ENCODE measurements around the gene IRAK1BP1. TPM values are rescaled to one million over a fixed set of nuclear protein-coding genes. Genes with fewer than 3 reads are reported as not detected.

IRAK1BP1 gene
- total RNA-seq, 1 donor from 2014 or later, result 5.2 TPM

GRCh38 chr6:78925317-78925716 is 58.0 kb downstream of the IRAK1BP1 start:
- no peak overlapping the region for H3K4me3 Mint-ChIP-seq (ENCODE audit: unreplicated experiment)

GRCh38 chr6:78935553-78935952 is 68.2 kb downstream of the IRAK1BP1 start:
- Mint-ChIP-seq H3K4me1 (ENCODE audit: unreplicated experiment) (no peaks in the 10 kb centered on the region), H3K27ac (ENCODE audit: unreplicated experiment) (no peak overlapping the region), H3K36me3 (ENCODE audit: low read depth, unreplicated experiment) (peaks cover 14% of the 10 kb centered on the region), H3K4me3 (ENCODE audit: unreplicated experiment) (no peak overlapping the region), H3K9me3 (ENCODE audit: unreplicated experiment) (no peaks in the 10 kb centered on the region), H3K27me3 (ENCODE audit: unreplicated experiment) (no peaks in the 10 kb centered on the region)
- DNase-seq (ENCODE audit: low spot score), result no peak
- TF ChIP-seq, protein P1, sequence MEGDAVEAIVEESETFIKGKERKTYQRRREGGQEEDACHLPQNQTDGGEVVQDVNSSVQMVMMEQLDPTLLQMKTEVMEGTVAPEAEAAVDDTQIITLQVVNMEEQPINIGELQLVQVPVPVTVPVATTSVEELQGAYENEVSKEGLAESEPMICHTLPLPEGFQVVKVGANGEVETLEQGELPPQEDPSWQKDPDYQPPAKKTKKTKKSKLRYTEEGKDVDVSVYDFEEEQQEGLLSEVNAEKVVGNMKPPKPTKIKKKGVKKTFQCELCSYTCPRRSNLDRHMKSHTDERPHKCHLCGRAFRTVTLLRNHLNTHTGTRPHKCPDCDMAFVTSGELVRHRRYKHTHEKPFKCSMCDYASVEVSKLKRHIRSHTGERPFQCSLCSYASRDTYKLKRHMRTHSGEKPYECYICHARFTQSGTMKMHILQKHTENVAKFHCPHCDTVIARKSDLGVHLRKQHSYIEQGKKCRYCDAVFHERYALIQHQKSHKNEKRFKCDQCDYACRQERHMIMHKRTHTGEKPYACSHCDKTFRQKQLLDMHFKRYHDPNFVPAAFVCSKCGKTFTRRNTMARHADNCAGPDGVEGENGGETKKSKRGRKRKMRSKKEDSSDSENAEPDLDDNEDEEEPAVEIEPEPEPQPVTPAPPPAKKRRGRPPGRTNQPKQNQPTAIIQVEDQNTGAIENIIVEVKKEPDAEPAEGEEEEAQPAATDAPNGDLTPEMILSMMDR (IDR thresholded peaks at IDR 0.05; ENCODE audit: unreplicated experiment), result no peak

More at GRCh38 chr6:78925317-78925716, 58.0 kb downstream of the IRAK1BP1 start:
- H3K9me3 Mint-ChIP-seq (ENCODE audit: unreplicated experiment), result no peaks in the 10 kb centered on the region
- DNase-seq (ENCODE audit: low spot score), result no peak
- TF ChIP-seq, protein P1 (IDR thresholded peaks at IDR 0.05; ENCODE audit: unreplicated experiment), result no peak
- no peaks in the 10 kb centered on the region for H3K4me1 Mint-ChIP-seq (ENCODE audit: unreplicated experiment)
- peaks cover 4% of the 10 kb centered on the region for H3K27me3 Mint-ChIP-seq (ENCODE audit: unreplicated experiment)
- H3K36me3 Mint-ChIP-seq (ENCODE audit: low read depth, unreplicated experiment), result peaks cover 9% of the 10 kb centered on the region
- no peak overlapping the region for H3K27ac Mint-ChIP-seq (ENCODE audit: unreplicated experiment)

DNA sequence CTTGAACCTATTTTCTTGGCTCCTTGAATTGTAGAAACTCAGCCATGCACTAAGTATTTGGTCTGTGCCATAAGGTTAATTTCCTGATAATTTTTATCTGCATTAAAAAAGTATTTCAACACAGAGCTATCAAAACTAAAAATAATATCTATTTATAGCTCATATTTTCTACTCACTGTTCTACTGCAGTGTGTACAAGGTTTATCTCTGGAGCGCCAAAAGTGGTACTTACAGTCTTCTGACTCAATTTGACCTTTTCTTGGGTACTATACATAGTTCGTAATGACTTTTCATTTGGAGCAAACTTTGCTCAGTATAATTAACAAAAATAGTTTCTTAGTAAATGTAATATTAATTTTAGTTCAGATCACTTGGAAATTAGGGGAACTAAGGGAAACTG is 69.2 kb downstream of the IRAK1BP1 start:
- Mint-ChIP-seq H3K4me1 (ENCODE audit: unreplicated experiment) (no peaks in the 10 kb centered on the region), H3K36me3 (ENCODE audit: low read depth, unreplicated experiment) (peaks cover 20% of the 10 kb centered on the region), H3K9me3 (ENCODE audit: unreplicated experiment) (no peaks in the 10 kb centered on the region), H3K4me3 (ENCODE audit: unreplicated experiment) (no peak overlapping the region), H3K27ac (ENCODE audit: unreplicated experiment) (no peak overlapping the region), H3K27me3 (ENCODE audit: unreplicated experiment) (no peaks in the 10 kb centered on the region)
- TF ChIP-seq, protein P1 (IDR thresholded peaks at IDR 0.05; ENCODE audit: unreplicated experiment), result no peak
- no peak for DNase-seq (ENCODE audit: low spot score)

GRCh38 chr6:78942446-78942845 is 75.1 kb downstream of the IRAK1BP1 start:
- Mint-ChIP-seq H3K4me3 (ENCODE audit: unreplicated experiment) (no peak overlapping the region), H3K9me3 (ENCODE audit: unreplicated experiment) (no peaks in the 10 kb centered on the region), H3K4me1 (ENCODE audit: unreplicated experiment) (peaks cover 9% of the 10 kb centered on the region), H3K27ac (ENCODE audit: unreplicated experiment) (no peak overlapping the region), H3K36me3 (ENCODE audit: low read depth, unreplicated experiment) (peaks cover 43% of the 10 kb centered on the region), H3K27me3 (ENCODE audit: unreplicated experiment) (no peaks in the 10 kb centered on the region)
- TF ChIP-seq, protein P1 (IDR thresholded peaks at IDR 0.05; ENCODE audit: unreplicated experiment), result no peak
- no peak for DNase-seq (ENCODE audit: low spot score)

- no peak overlapping the region for H3K27ac Mint-ChIP-seq (ENCODE audit: unreplicated experiment)
- peaks cover 80% of the 10 kb centered on the region for H3K36me3 Mint-ChIP-seq (ENCODE audit: low read depth, unreplicated experiment)
- no peaks in the 10 kb centered on the region for H3K27me3 Mint-ChIP-seq (ENCODE audit: unreplicated experiment)
- H3K9me3 Mint-ChIP-seq (ENCODE audit: unreplicated experiment), result peaks cover 14% of the 10 kb centered on the region
- H3K4me3 Mint-ChIP-seq (ENCODE audit: unreplicated experiment), result no peak overlapping the region
- H3K4me1 Mint-ChIP-seq (ENCODE audit: unreplicated experiment), result peaks cover 9% of the 10 kb centered on the region
- DNase-seq (ENCODE audit: low spot score), result no peak
- TF ChIP-seq, protein P1 (IDR thresholded peaks at IDR 0.05; ENCODE audit: unreplicated experiment), result no peak
Measured at GRCh38 chr6:78947529-78947928, 80.2 kb downstream of the IRAK1BP1 start.
